Stimulated activated CD4-positive, alpha-beta T cell treated with anti-CD3 and anti-CD28 coated beads, Interleukin-1b, Interleukin-23, amount 100 ng/mL, for 24 hours (primary cell): Measurements from ENCODE around the gene NMD3.
"Not testable (repeated sequence)": the region's sequence is repeated elsewhere in the genome, so short reads cannot be mapped to it uniquely, and the experiment has no call there.

Experiments
- DNase-seq, 4 experiments: peaks; one replicate each; pipeline ENCODE4 v3.0.0-alpha.2; 2020; ENCODE audit warnings: low read depth in 4 of 4, low spot score in 1 of 4

Gene NMD3

GRCh38 chr3:161274691-161275298 lies 53.7 kb downstream of the NMD3 start:
- peak in 3 of 4 experiments; percentile 4 to 16 (median 8) for DNase-seq

DNA sequence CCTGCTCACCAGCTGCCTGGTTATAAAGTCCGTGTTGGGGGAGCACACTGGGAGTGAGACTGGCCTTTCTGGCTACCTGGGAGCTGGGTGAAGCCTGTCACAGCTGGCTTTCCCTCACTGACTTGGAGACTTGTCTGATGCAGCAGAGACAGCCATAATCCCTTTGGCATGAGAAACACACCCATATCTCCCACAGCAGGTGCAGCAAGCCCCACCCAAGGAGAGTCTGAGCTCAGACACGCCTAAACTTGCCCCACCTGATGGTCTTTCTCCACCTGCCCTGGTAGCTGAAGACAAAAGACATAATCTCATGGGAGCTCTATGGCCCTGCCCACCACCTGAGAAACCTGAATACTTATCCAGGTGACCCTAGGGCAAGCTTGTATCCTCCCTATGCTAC lies 54.8 kb downstream of the NMD3 start:
- no peak for DNase-seq

DNA sequence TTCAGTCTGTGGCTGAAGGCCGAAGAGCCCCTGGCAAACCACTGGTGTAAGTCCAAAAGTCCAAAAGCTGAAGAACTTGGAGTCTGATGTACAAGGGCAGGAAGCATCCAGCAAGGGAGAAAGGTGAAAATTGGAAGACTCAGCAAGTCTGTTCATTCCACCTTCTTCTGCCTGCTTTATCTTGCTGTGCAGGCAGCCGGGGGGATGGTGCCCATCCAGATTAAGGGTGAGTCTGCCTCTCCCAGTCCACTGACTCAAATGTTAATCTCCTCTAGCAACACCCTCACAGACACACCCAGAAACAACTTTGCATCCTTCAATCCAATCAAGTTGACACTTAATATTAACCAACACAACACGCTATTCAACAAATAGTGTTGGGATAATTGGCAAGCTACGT lies 61.3 kb downstream of the NMD3 start:
- DNase-seq, result not testable (repeated sequence)

- DNase-seq, result no peak
These were observed 63.9 kb downstream of the NMD3 start for GRCh38 chr3:161284989-161285388.

DNA sequence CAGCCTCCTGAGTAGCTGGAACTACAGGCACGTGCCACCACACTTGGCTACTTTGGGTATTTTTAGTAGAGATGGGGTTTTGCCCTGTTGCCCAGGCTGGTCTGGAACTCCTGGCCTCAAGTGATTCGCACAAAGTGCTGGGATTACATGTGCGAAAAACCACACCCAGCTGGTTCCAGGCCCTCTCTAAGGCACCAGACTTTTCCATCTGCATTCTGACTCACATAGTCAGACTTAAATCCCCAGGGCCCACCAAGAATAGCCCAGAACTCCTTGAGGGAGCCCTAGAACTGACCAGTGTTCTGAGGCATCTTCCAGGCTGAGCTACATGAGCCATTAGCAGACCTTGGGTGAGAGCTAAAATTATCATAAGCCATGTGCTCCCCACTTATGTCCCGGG lies 68.1 kb downstream of the NMD3 start:
- DNase-seq, result no peak

GRCh38 chr3:161291191-161291901 lies 70.2 kb downstream of the NMD3 start:
- no peak for DNase-seq

- no peak for DNase-seq
These were observed 72.3 kb downstream of the NMD3 start for GRCh38 chr3:161293381-161293780.

DNA sequence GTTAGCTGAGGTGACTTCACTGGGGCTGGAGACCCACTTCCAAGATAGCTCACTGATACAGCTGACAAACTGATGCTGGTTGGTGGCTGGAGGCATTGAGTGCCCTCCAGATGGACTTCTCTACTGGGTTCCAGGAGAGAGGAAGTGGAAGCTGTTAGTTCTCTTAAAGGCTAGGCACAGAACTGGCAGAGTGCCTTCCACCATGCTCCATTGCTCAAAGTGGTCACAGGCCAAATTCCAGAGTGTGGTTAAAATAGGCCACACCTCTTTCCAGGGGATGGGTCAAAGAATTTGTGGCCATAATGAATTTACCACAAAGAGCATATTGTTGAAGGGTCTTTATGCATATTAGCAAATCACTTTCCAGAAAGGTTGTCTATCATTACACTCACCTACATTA lies 74.2 kb downstream of the NMD3 start:
- DNase-seq, result no peak

DNA sequence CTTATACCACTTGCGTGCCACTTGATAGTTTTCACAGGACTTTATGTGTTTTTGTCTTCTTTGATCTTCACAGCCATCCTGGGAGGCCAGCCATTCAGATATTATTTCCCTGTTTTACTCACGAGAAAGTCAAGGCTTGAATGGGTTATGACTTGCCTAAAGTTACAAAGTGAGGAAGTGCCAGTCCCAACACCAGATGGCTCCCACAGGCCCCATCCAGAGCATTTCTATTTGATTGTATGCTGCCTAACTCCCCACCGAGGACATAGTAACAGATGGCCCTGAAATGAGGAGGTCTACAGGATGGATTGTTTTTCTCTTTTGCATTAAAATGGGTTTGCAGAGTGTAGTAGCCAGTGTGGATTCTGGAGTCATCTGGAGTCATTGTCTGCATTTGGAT lies 75.7 kb downstream of the NMD3 start:
- no peak for DNase-seq
